ENCODE results near the gene SYNM. TPM values are rescaled to one million over a fixed set of nuclear protein-coding genes. Genes with fewer than 3 reads are reported as not detected.

SYNM gene
- total RNA-seq, 1 donor from 2014 or later = 23.4 TPM

GRCh38 chr15:99141943-99142342 is 37.1 kb downstream of the SYNM start:
- Mint-ChIP-seq H3K9me3 (ENCODE audit: low read depth) (no peaks in the 10 kb centered on the region), H3K27ac (ENCODE audit: unreplicated experiment) (no peak overlapping the region), H3K36me3 (ENCODE audit: low read depth) (peaks cover 9% of the 10 kb centered on the region), H3K27me3 (ENCODE audit: low read depth) (no peaks in the 10 kb centered on the region), H3K4me3 (ENCODE audit: unreplicated experiment) (no peak overlapping the region), H3K4me1 (ENCODE audit: low read depth) (peaks cover 21% of the 10 kb centered on the region)
- TF ChIP-seq, protein P1, sequence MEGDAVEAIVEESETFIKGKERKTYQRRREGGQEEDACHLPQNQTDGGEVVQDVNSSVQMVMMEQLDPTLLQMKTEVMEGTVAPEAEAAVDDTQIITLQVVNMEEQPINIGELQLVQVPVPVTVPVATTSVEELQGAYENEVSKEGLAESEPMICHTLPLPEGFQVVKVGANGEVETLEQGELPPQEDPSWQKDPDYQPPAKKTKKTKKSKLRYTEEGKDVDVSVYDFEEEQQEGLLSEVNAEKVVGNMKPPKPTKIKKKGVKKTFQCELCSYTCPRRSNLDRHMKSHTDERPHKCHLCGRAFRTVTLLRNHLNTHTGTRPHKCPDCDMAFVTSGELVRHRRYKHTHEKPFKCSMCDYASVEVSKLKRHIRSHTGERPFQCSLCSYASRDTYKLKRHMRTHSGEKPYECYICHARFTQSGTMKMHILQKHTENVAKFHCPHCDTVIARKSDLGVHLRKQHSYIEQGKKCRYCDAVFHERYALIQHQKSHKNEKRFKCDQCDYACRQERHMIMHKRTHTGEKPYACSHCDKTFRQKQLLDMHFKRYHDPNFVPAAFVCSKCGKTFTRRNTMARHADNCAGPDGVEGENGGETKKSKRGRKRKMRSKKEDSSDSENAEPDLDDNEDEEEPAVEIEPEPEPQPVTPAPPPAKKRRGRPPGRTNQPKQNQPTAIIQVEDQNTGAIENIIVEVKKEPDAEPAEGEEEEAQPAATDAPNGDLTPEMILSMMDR (IDR thresholded peaks at IDR 0.05) = no peak
- no peak for DNase-seq (ENCODE audit: low spot score)

GRCh38 chr15:99142562-99142961 is 37.7 kb downstream of the SYNM start:
- TF ChIP-seq, protein P1 (IDR thresholded peaks at IDR 0.05) = no peak
- Mint-ChIP-seq H3K9me3 (ENCODE audit: low read depth) (no peaks in the 10 kb centered on the region), H3K27me3 (ENCODE audit: low read depth) (no peaks in the 10 kb centered on the region), H3K4me1 (ENCODE audit: low read depth) (peaks cover 21% of the 10 kb centered on the region), H3K27ac (ENCODE audit: unreplicated experiment) (no peak overlapping the region), H3K4me3 (ENCODE audit: unreplicated experiment) (no peak overlapping the region), H3K36me3 (ENCODE audit: low read depth) (peaks cover 9% of the 10 kb centered on the region)
- DNase-seq (ENCODE audit: low spot score) = no peak

DNA sequence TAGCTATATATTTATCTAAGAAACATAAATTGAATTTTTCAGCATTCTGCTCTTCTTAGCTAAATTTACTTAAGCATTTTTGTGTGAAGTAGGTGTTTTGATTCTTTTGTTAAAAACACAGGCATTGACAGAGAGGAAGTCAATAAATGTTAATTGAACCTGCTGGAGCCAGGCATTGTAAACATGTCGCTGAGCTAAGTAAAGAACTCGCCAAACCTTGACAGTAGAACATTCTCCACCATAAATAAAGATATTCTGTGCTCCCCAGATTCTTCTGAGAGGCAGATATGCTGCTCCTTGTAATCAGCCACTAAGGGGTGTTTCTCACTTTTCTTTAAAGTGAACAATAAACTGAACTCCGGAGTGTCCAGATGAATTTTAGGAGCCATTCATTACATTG is 38.4 kb downstream of the SYNM start:
- Mint-ChIP-seq H3K27me3 (ENCODE audit: low read depth) (no peaks in the 10 kb centered on the region), H3K4me3 (ENCODE audit: unreplicated experiment) (no peak overlapping the region), H3K4me1 (ENCODE audit: low read depth) (peaks cover 21% of the 10 kb centered on the region), H3K9me3 (ENCODE audit: low read depth) (no peaks in the 10 kb centered on the region), H3K27ac (ENCODE audit: unreplicated experiment) (no peak overlapping the region), H3K36me3 (ENCODE audit: low read depth) (peaks cover 6% of the 10 kb centered on the region)
- TF ChIP-seq, protein P1 (IDR thresholded peaks at IDR 0.05) = no peak
- no peak for DNase-seq (ENCODE audit: low spot score)

- peaks cover 8% of the 10 kb centered on the region for H3K36me3 Mint-ChIP-seq (ENCODE audit: low read depth)
- DNase-seq (ENCODE audit: low spot score) = no peak
- TF ChIP-seq, protein P1 (IDR thresholded peaks at IDR 0.05) = no peak
- H3K4me1 Mint-ChIP-seq (ENCODE audit: low read depth) = peaks cover 21% of the 10 kb centered on the region
- no peaks in the 10 kb centered on the region for H3K9me3 Mint-ChIP-seq (ENCODE audit: low read depth)
- H3K27me3 Mint-ChIP-seq (ENCODE audit: low read depth) = no peaks in the 10 kb centered on the region
- H3K27ac Mint-ChIP-seq (ENCODE audit: unreplicated experiment) = peak overlapping the region; percentile 39
- H3K4me3 Mint-ChIP-seq (ENCODE audit: unreplicated experiment) = no peak overlapping the region
These were observed 39.1 kb downstream of the SYNM start for GRCh38 chr15:99143655-99144610.

- Mint-ChIP-seq H3K4me3 (ENCODE audit: unreplicated experiment) (no peak overlapping the region), H3K27me3 (ENCODE audit: low read depth) (no peaks in the 10 kb centered on the region), H3K27ac (ENCODE audit: unreplicated experiment) (no peak overlapping the region), H3K36me3 (ENCODE audit: low read depth) (peaks cover 4% of the 10 kb centered on the region), H3K4me1 (ENCODE audit: low read depth) (peaks cover 13% of the 10 kb centered on the region), H3K9me3 (ENCODE audit: low read depth) (no peaks in the 10 kb centered on the region)
- DNase-seq (ENCODE audit: low spot score) = no peak
- TF ChIP-seq, protein P1 (IDR thresholded peaks at IDR 0.05) = no peak
These were observed 40.1 kb downstream of the SYNM start for GRCh38 chr15:99145005-99145404.
